ENCODE results near the gene RIOK3.

GRCh38 chr18:23484561-23485182, 31.6 kb downstream of the RIOK3 start:
- TF ChIP-seq EP300 (IDR thresholded peaks at IDR 0.05) (no peak), POLR2A (IDR thresholded peaks at IDR 0.05) (no peak), POLR2AphosphoS5 (IDR thresholded peaks at IDR 0.05) (no peak)
- TF ChIP-seq, protein P1, sequence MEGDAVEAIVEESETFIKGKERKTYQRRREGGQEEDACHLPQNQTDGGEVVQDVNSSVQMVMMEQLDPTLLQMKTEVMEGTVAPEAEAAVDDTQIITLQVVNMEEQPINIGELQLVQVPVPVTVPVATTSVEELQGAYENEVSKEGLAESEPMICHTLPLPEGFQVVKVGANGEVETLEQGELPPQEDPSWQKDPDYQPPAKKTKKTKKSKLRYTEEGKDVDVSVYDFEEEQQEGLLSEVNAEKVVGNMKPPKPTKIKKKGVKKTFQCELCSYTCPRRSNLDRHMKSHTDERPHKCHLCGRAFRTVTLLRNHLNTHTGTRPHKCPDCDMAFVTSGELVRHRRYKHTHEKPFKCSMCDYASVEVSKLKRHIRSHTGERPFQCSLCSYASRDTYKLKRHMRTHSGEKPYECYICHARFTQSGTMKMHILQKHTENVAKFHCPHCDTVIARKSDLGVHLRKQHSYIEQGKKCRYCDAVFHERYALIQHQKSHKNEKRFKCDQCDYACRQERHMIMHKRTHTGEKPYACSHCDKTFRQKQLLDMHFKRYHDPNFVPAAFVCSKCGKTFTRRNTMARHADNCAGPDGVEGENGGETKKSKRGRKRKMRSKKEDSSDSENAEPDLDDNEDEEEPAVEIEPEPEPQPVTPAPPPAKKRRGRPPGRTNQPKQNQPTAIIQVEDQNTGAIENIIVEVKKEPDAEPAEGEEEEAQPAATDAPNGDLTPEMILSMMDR (IDR thresholded peaks at IDR 0.05), result no peak

Data from suprapubic skin (tissue), 4 donors.